SK-N-MC (cell line): Measurements from ENCODE around the gene C14orf132.

Experiments used
- EZH2 ChIP-seq: fragments of 200-600 bp; sonication (generic); IDR thresholded peaks from one replicate; pipeline ENCODE4 v1.6.1; 2017; ENCODE audit warnings: antibody characterized with exemption
- FOXP2 ChIP-seq: optimal IDR thresholded peaks from 2 replicates; pipeline ENCODE3; 2011; ENCODE audit warnings: mild to moderate bottlenecking, moderate library complexity; ENCODE audit not compliant: insufficient read depth; ENCODE audit errors: extremely low read length, control extremely low read depth
- POLR2AphosphoS5 ChIP-seq: IDR thresholded peaks from 2 replicates; pipeline ENCODE4 v1.6.1; 2012; ENCODE audit warnings: mild to moderate bottlenecking, low read depth, low read length, borderline replicate concordance

- TF ChIP-seq POLR2AphosphoS5, result no peak
- no peak for TF ChIP-seq EZH2
- no peak for TF ChIP-seq FOXP2
These were observed 623 bp upstream of the C14orf132 start for GRCh38 chr14:96038558-96038919.
